Activated naive CD8-positive, alpha-beta T cell treated with anti-CD3 and anti-CD28 coated beads, Interleukin-2, amount 50 U/mL, for 16 hours (primary cell): ENCODE data around the gene AATK.
A peak's percentile ranks its signal among the peaks of the same experiment; 100 is the strongest.

ENCODE experiments used
- DNase-seq: peaks from one replicate; pipeline ENCODE4 v3.0.0-alpha.2; 2020; ENCODE audit warnings: low read depth, low spot score

AATK gene

DNA sequence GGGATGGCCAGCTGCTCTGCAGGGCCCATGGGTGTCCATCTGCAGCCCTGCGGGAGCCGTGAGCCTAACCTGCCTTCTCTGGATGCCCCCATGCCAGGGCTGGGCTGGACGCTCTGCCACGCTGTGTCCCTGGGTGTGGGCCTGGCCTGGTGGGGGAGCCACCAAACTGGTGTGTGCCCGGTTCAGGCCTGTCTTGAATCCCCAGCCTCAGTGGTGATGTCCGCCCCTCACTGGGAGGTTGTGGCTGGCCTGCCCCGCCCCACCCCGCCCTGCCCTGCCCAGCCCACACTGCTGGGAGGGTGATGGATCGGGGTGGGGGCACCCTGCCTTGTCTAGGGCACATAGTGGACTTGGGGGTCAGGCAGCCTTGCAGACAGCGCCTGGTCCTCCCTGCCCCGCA is 50.8 kb downstream of the AATK start:
- DNase-seq, result no peak

DNA sequence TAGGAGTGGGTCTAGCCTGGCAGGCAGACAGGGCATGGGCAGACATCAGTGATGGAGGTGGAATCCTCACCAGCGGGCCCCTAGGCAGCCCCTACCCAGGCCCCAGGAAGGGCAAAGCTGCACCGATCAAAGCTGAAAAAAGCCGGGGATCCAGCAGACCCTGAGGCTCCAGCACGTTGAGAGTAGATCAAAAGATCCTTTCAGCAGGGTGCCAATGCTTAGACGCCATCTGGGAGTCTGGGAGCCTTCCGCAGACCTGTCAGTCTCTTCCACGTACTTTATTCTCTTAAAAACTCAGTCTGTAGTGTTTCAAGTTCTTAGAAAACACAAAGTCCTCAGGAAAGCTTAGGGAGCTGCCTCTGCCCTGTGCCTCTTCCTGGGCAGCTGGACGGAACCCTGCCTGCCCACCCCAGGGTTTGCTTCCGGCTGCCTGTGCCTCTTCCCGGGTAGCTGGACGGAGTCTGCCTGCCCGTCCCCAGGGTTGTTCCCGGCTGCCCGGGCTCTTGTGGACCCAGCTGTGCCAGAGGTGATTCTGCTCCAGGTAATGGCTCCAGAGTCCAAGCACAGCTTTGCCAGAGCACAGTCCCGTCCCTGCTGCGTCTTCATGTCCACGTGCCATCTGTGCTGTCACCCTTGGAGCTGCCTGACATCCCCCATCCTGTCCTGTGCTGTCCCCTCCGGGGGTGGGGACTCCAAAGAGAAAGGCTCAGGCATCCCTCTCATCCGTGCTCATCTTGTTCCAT is 51.5 kb downstream of the AATK start:
- no peak for DNase-seq

DNA sequence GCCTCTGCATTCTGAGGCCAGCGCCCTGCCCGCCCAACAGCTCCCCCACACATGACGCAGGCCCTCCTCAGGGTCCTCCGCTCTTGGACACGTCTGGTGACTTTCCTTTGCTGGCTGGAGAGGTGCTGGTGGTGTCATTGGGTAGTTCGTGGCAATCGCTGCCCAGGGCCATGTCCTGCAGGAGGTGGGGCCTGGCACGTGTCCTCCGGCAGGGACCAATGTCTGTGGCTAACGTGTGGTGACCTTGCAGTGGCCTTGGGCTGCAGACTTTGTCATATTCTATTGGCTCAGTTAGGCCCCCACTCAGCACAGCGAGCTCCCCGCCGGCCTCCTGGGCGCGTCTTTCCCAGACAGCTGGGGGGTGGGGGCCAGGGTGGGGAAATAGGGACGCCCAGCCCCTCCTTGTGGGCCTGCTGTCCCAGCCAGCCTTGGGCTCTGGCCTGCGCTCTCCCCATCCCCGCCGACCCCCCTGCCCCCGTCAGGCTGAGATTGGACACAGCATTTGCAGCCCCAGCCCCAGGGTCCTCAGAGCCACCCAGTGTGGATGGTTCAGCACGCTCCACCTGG is 52.8 kb downstream of the AATK start:
- no peak for DNase-seq

DNA sequence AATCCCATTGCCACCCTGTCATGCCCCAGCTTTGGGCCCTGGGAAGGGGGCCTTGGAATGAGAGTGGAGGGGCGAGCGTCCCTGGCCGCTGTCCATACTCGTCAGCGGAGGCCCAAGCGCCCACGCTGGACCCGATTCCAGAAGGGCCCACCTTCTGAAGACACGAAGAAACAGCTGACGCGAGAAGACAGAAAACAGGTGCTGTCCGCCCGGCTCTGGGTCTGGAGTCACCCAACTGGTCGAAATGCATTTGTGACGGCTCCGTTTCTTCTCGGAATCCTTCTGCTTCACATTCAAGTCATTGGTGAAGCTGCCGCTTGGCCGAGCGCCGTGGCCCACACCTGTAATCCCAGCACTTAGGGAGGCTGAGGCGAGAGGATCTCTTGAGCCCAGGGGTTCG is 53.6 kb downstream of the AATK start:
- DNase-seq, result no peak

DNA sequence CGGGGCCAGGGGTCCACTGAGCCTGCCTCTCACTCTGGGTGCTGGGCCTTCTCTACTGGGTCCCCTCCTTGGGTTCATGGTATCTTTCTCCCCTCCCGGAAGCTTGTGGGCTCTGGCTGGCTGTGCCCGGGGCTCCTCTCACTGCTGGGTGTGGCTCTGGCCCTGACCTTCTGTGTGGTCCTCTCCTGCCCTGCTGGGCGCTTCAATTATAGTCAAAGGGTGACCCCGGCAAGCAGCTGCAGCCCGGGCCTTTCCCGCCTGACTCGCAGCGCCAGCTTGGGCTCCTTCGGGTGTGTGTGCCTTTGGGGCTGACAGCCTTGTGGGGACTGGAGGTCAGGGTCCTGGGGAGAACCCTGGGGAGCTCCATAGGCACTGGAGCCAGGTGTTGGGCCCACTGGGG is 55.0 kb downstream of the AATK start:
- DNase-seq, result no peak

DNA sequence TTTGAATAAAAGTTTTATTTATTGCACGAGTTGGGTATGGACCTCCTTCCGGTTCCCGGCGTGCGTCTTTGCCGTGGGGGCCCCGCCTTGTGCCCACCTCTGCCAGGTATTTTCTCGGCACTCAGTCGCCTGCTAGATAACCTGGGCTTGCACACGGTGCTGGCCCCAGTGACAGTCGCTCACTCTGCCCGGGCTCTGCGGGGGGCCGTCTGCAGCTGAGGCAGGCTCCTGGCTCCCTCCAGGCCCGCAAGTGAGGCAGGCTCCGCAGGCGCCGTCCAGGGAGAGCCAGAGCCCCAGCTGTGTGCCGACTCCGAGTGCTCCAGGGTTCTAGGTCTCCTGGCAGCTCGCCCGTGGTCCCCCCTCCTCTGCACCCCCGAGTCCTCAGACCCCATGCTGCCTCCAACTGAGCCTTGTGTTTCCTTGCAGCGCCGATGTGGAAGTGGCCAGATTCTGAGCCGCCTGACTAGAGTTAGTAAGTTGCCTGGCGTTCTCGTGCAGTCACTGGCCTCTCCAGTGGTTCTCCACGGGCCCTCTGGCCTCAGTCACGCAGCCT is 55.5 kb downstream of the AATK start:
- DNase-seq, result no peak

DNA sequence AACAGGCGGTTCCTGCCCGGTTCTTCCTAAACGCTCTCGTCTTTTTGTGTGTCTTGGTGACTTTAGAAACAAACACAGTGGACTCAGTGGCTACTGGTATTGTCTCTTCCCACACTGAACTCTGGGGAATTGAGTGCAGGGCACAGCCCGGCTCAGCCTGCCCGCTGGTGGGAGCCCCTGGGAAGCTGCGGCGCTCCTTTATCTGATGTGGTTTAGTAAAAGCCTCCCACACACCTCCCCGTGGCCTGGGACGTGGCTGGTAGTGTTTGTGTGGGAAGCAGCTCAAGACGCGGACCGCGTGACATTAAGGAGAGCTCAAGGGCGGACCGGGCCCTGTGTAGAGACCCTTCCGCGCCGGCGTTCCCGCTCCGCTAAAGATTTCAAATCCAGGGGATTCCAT is 56.1 kb downstream of the AATK start:
- DNase-seq, result no peak

DNA sequence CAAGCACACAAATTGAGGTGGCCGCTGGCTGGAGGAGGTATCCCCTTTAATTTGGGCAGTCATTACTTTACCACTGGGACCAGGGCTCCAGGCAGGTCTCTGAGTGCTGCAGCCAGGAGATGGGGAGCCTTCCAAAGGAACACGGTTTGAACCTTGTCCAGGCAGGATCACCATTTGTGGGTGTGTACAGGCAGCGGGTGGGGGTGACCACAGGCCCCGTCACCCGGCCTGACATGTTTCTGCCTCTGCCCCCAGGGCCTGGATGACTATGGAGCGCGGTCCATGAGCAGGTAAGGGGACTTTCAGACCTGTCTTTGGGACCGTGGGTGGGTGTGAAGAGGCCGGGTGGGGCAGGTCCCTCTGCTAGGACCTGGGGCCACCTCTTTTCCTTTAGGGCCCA is 57.8 kb downstream of the AATK start:
- DNase-seq, result no peak

DNA sequence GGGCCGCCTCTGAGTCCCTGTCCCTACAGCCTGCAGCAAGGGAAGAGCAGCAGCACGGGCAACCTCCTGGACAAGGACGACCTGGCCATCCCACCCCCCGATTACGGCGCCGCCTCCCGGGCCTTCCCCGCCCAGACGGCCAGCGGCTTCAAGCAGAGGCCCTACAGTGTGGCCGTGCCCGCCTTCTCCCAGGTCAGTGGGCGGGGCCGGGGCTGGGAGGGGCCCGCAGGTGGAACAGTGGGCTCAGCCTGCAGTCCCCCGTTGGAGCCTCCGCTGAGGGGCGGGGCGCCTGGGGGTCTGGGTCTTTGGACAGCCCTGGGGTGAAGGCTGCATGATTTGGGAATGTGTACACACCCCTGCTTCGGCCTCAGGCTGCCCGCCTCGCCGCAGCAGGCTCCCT is 59.3 kb downstream of the AATK start:
- DNase-seq, result no peak

DNA sequence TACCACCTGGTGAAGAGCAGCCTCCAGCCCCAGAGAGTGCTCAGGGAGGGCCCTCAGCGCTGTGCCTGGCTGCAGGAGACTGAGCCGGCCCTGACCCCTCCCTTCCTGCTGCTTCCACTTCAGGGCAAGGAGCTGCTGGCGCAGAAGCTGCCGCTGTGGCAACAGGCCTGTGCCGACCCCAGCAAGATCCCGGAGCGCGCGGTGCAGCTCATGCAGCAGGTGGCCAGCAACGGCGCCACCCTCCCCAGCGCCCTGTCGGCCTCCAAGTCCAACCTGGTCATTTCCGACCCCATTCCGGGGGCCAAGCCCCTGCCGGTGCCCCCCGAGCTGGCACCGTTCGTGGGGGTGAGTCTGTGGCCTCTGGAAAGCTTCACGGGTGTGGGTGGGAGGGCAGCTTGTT is 62.6 kb downstream of the AATK start:
- no peak for DNase-seq

DNA sequence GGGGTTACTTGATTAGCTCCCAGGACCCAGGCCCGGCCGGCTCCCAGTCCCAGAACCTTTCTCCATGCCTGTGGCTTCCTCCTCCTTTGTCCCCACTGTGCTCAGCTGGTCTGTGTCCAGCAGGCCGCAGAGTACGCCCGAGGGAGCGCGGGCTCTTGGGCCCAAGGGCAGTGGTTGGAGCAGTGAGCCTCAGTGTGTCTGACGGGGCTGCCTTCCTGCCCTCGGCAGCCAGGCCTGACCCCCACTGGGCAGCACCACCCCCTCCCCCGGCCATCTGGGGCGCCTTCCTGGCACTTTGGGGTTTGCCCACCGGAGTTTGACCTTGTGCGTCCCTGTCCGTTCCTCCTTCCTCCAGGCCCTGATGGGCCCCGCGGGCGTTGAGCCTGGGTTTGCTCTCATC is 63.2 kb downstream of the AATK start:
- DNase-seq, result no peak

DNA sequence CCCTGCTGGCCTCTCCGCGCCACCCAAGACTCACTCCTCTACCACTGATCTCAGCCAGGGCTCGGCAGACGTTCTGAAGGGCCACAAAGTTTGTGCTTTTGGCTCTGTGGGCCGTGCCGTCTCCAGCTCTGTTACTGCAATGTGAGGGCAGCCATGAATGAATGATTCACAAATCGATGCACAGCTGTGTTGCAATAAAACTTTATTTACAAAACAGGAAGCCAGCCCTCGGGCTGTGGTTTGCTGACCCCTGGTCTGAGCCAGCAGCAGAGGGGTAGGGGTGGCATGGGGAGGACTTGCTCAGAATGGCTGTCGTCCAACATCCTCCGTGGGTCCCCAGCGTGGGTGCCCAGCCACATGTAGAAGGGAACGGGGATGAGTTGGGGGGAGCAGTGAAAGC is 63.7 kb downstream of the AATK start:
- DNase-seq, result no peak

DNA sequence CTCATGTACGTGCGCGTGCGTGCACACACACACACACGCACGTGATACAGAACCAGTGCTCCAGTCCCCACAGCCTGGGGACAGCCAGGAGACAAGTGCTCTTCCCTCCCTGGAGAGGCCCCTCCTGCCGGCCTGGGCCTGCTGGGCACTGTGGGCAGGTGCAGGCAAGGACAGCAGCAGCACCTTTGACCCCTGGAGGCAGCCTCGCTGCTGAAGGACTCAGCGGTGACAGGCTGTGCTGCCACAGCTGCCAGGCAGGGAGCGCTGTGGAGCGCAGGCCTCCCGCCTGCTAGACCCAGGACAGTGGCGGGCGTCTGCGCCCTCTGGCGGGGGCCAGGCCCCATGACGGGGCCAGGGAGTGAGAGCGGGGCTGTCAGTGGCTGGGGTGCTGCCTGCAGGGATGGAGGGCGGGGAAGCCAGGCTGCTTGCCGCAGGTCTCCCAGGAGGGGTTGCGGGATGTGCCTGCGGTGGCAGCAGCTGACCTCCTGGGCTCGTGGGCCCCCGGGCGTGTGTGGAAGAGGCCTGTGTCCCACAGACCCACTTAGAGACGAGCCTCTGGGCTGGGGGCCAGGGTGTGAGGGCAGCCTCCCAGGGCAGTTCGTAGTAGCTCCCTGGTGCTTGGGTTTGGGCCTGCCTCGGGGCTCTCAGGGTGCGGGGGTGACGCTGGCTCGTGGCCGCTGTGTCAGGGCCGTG is 64.3 kb downstream of the AATK start:
- DNase-seq, result peak; percentile 80

DNA sequence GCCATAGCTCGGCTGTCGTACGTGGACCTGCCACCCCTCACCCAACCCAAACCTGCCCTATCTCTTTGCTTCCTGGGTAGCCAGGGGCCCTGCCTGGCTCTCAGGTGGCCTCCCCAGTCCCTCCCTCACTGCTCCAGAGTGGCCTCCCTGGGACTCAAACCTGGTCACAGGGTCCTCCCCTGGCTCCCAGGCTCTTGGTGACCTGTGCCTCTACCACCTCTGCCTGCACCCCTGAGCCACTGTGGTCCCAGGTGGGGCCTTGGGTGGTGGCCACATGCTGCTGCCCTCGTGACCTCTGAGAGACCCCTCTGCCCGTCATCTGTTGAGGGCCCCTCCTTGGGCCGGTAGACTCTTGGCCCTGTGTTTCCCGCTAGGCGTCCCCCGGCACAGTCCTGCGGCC is 65.4 kb downstream of the AATK start:
- no peak for DNase-seq

DNA sequence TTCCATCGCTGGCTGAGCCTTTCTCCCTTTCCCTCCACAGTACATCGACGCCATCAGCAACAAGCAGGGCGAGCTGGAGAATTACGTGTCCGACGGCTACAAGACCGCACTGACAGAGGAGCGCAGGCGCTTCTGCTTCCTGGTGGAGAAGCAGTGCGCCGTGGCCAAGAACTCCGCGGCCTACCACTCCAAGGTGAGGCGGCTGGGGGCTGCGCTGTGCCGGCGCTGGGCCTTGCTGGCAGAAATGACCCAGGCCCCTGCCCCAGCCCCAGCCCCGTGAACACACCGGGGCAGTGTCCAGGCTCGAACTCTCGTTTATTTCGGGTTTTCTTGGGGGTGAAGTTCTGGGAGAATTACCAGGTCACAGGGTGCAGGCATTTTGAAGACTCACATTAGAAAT is 66.1 kb downstream of the AATK start:
- no peak for DNase-seq

DNA sequence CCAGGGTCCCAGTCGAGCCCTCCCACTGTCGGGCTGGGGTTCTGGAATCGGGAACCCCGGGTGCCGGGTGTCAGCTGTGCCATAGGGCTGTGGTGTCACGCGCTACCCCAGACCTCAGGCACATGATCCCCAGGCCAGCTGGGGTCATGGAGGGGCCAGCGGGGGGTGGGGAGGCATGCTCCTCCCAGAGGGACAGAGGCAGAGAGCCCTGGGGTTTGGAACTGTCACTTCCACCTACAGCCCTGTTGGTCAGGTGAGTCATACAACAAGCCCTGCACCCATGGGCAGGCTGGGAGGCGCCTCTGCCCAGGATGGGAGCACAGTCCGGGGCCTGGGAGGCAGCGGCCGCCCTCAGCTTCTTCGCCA is 68.1 kb downstream of the AATK start:
- no peak for DNase-seq

DNA sequence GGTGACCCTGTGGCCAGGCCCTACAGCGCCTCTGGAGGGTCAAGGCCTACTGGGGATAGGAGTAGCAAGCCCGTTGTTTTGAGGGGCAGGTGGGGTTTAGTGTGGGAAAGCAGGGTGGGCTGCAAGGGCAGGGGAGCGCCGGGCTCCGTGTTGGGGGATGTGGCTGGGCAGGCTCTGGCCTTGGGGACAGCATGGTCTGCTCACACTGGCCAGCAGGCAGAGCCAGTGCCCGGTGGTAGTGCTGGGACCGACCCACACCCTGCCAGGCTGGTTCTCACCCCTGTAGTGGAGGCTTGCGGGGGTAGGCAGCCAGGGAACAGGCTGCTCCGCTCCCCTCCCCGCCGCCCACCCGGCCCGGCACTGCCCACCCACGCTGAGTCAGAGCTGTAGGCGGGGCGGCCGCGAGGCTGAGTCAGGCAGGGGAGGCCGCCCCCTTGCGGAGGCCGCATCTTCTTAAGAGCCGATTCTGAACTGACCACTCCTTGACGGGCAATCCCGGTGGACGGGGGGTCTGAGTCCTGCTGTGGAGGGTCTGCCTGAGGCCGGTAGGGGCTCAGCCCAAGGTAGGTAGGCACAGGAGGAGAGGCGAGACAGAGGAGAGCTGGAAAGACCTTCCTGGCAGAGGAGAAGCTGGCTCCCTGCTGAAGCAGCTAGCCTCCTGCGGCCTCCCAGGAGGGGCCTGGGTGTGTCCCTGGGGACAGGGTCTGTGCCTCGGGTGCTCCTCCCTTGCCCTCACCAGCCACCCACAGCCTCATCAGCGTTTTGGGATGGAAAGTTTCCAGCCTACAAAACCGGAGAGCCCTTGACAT is 68.7 kb downstream of the AATK start:
- DNase-seq, result no peak

DNA sequence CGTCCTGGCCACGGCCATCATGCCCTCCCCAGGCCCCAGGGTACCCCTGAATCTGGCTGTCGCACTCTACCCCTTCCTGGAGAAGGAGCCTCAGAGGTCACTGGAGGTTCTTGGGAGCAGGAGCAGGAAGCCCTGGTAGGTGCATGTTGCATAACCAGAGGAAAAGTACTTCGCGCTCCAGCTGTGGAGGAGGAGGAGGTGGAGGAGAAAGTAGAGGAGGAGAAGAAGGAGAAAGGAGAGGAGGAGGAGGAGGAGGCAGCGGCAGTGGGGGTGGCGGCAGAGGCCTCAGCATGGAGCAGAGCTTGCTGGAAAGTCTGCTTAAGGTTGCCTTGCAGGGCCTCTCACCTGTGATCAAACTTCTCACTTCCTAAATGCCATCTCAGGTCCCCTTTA is 69.3 kb downstream of the AATK start:
- DNase-seq, result no peak

DNA sequence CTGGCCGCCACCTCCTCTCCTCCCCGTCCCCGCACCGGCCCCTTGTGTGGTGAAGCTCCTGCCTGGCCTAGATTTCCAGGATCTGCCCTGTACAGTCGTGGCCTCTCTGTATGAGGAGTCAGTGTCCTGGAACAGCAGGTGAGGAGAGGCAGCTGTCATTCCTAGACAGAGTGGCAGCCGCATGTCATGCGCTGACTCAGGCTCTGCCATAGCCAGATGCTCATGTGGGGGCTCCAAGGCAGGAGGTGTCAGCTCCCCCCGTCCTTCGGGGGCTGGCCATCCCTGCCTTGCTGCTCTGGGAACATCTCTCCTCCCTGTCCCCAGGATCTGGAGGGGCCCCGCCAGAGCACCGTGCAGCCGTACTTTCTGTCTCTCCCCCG is 70.6 kb downstream of the AATK start:
- DNase-seq, result no peak

DNA sequence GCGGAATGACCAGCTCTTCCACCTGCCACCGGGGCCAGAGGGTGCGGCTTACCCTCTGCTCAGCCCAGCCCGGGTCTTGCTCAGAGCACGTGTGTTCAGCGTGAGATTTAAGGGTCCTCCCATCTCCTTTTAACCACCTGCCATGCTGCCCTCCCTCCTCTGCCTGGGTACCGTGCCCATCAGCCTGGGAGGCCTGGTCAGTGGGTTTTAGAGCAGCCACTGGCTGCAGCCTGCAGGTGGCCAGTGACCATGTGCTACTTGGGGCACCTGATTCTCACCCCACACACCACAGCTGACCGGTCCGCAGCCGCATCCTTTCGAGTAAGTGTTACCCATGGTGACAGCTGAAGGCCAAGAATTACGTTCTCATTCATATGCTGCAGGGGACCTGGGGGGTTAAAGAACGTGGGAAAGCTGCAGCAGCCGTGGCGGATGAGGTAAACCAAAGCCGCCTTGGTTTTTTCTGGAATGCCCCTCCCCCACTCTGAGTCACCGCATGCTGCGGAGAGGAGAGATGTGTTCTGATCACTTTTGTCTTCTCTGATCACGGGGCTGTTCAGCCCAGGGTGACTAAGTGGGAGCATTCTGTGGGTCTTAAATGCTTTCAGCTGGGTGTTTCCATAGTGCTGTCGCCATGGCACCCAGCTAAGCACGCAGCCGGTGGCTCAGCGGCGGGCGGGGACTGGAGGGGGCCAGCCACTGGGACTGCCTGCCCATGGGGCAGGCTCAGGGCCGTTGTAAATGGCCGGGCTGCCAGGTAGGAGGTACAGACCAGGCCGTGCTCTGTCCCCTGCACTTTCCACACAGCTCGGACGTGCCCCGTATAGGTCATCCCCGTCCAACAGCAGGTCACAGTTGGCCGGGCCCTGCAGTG is 71.3 kb downstream of the AATK start:
- peak; percentile 67 for DNase-seq
